ENCODE data around the gene NR1D2.

- TF ChIP-seq CTCF (conservative IDR thresholded peaks at IDR 0.05; ENCODE audit: low read depth, low read length): no peak
- no peak for TF ChIP-seq EZH2 (IDR thresholded peaks at IDR 0.05; ENCODE audit: borderline replicate concordance, low read depth, low read length, poor library complexity, severe bottlenecking)
Observed at GRCh38 chr3:23969393-23969792, 24.3 kb downstream of the NR1D2 start.

All from A673 (cell line).